Loucy (cell line): ENCODE measurements around the gene PSD2.

Experiments
- H2AFZ ChIP-seq: fragments of 200-600 bp; sonication (generic); 2 replicates; pipeline ENCODE4 v1.6.0; 2016; ENCODE audit warnings: antibody characterized with exemption, mild to moderate bottlenecking, low read length, moderate library complexity
- H3F3A ChIP-seq: fragments of 200-600 bp; 2 replicates; pipeline ENCODE4 v1.6.0; 2016; ENCODE audit warnings: antibody characterized with exemption, low read depth, mild to moderate bottlenecking
- H3K27me3 ChIP-seq: fragments of 200-600 bp; sonication (generic); 2 replicates; pipeline ENCODE4 v1.6.1; 2014; ENCODE audit warnings: low read length, mild to moderate bottlenecking; ENCODE audit not compliant: insufficient read depth, poor library complexity, severe bottlenecking
- H3K36me3 ChIP-seq: fragments of 200-600 bp; sonication (generic); 2 replicates; pipeline ENCODE4 v1.6.1; 2016; ENCODE audit warnings: low read length; ENCODE audit not compliant: insufficient read depth
- H3K4me1 ChIP-seq: fragments of 200-600 bp; sonication (generic); 2 replicates; pipeline ENCODE4 v1.5.1; 2014; ENCODE audit warnings: low read length, mild to moderate bottlenecking; ENCODE audit not compliant: insufficient read depth, poor library complexity, severe bottlenecking
- H3K4me2 ChIP-seq: fragments of 200-600 bp; sonication (generic); 2 replicates; pipeline ENCODE4 v1.6.0; 2014; ENCODE audit warnings: antibody characterized with exemption, low read length, low read depth, mild to moderate bottlenecking; ENCODE audit not compliant: poor library complexity, severe bottlenecking
- H3K4me3 ChIP-seq: fragments of 200-600 bp; sonication (generic); 2 replicates; pipeline ENCODE4 v1.5.1; 2014; ENCODE audit warnings: low read length, mild to moderate bottlenecking, mixed read lengths; ENCODE audit not compliant: poor library complexity, severe bottlenecking
- H3K79me2 ChIP-seq: fragments of 200-600 bp; sonication (generic); 2 replicates; pipeline ENCODE4 v1.6.1; 2014; ENCODE audit warnings: low read length; ENCODE audit not compliant: insufficient read depth
- H3K9ac ChIP-seq: fragments of 200-600 bp; sonication (generic); 2 replicates; pipeline ENCODE4 v1.6.0; 2014; ENCODE audit warnings: mild to moderate bottlenecking, low read depth, low read length, moderate library complexity; ENCODE audit not compliant: poor library complexity, severe bottlenecking
- H3K9me2 ChIP-seq: fragments of 200-600 bp; sonication (generic); replicated peaks from 2 replicates; pipeline ENCODE4 v1.6.1; 2016; ENCODE audit warnings: low read depth, low read length, mixed read lengths
- H3K9me3 ChIP-seq: fragments of 200-600 bp; sonication (generic); 2 replicates; pipeline ENCODE4 v1.6.1; 2014; ENCODE audit warnings: mild to moderate bottlenecking, antibody characterized with exemption, low read length, low read depth; ENCODE audit not compliant: insufficient read depth
- H4K20me1 ChIP-seq: fragments of 200-600 bp; sonication (generic); 2 replicates; pipeline ENCODE4 v1.6.0; 2014; ENCODE audit warnings: antibody characterized with exemption, low read length, mild to moderate bottlenecking; ENCODE audit not compliant: insufficient read depth, poor library complexity, severe bottlenecking
- CTCF ChIP-seq: fragments of 200-600 bp; sonication (generic); conservative IDR thresholded peaks from 2 replicates; pipeline ENCODE4 v1.5.1; 2014; ENCODE audit warnings: mild to moderate bottlenecking, antibody characterized with exemption, low read length
- EZH2phosphoT487 ChIP-seq: fragments of 200-600 bp; IDR thresholded peaks from 2 replicates; pipeline ENCODE4 v1.6.1; 2018; ENCODE audit warnings: antibody characterized with exemption, mild to moderate bottlenecking, moderate library complexity, borderline replicate concordance

PSD2 gene

GRCh38 chr5:139809331-139809810 is 13.8 kb downstream of the PSD2 start:
- Histone ChIP-seq H3K9ac (no peak overlapping the region), H2AFZ (no peak overlapping the region), H3K4me3 (no peak overlapping the region), H3K4me2 (no peak overlapping the region), H3K9me3 (no peaks in the 10 kb centered on the region), H3K27me3 (no peaks in the 10 kb centered on the region), H3F3A (no peaks in the 10 kb centered on the region), H3K4me1 (no peaks in the 10 kb centered on the region), H3K9me2 (no peaks in the 10 kb centered on the region), H3K36me3 (no peaks in the 10 kb centered on the region), H4K20me1 (no peaks in the 10 kb centered on the region), H3K79me2 (no peaks in the 10 kb centered on the region)
- TF ChIP-seq EZH2phosphoT487, result no peak

GRCh38 chr5:139810341-139811273 is 15.0 kb downstream of the PSD2 start:
- Histone ChIP-seq H3K27me3 (no peaks in the 10 kb centered on the region), H3F3A (no peaks in the 10 kb centered on the region), H3K36me3 (no peaks in the 10 kb centered on the region), H3K79me2 (no peaks in the 10 kb centered on the region), H3K4me1 (no peaks in the 10 kb centered on the region), H3K9ac (no peak overlapping the region), H3K4me3 (no peak overlapping the region), H3K4me2 (no peak overlapping the region), H3K9me3 (no peaks in the 10 kb centered on the region), H3K9me2 (no peaks in the 10 kb centered on the region), H4K20me1 (no peaks in the 10 kb centered on the region), H2AFZ (no peak overlapping the region)
- TF ChIP-seq EZH2phosphoT487 (no peak), CTCF (no peak)

DNA sequence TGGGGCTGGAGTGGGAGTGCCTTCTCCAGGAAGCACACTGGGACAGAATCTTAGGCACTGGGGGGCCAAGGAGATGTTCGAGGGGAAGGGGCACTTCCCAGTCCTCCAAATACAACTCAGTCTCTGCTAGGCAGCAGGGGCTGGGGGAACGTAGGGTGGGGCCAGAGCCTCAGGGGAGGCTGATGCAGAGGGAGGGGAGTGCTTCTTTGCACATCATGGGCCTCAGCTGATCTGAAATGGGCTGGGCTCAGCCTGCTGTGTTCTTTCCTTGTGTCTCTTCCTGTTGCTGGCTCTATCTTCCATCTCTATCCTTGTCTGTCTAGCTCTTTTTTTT is 15.6 kb downstream of the PSD2 start:
- Histone ChIP-seq H3K36me3 (no peaks in the 10 kb centered on the region), H2AFZ (no peak overlapping the region), H3K9ac (no peak overlapping the region), H3K79me2 (no peaks in the 10 kb centered on the region), H3K4me1 (no peaks in the 10 kb centered on the region), H3K4me2 (no peak overlapping the region), H4K20me1 (no peaks in the 10 kb centered on the region), H3K27me3 (no peaks in the 10 kb centered on the region), H3K9me2 (no peaks in the 10 kb centered on the region), H3K4me3 (no peak overlapping the region), H3F3A (no peaks in the 10 kb centered on the region), H3K9me3 (no peaks in the 10 kb centered on the region)
- TF ChIP-seq EZH2phosphoT487 (no peak), CTCF (no peak)
